Ovary (tissue), 9 donors: ENCODE data around the gene ZNF385D. TPM values are rescaled to one million over a fixed set of nuclear protein-coding genes. Genes with fewer than 3 reads are reported as not detected.

ENCODE experiments used
- DNase-seq, 5 donors: peaks; one replicate each; pipeline ENCODE4 v3.0.0-alpha.2; 2019 to 2020
- H3K27ac ChIP-seq, 2 donors: fragments of 200-600 bp; one replicate each; pipeline versions ENCODE4 v1.5.1 to v1.8.0; 2019 to 2022
- H3K27me3 ChIP-seq: fragments of 200-600 bp; one replicate; pipeline ENCODE4 v1.8.0; 2022
- H3K36me3 ChIP-seq: fragments of 200-600 bp; sonication (generic); one replicate; pipeline ENCODE4 v1.5.1; 2019
- H3K4me1 ChIP-seq: one replicate; pipeline ENCODE4 v1.8.1; 2013; ENCODE audit warnings: mild to moderate bottlenecking, moderate library complexity; ENCODE audit not compliant: insufficient read depth
- H3K4me3 ChIP-seq: fragments of 200-600 bp; sonication (generic); one replicate; pipeline ENCODE4 v1.5.1; 2017
- H3K9me3 ChIP-seq, 2 donors: fragments of 200-600 bp in 1 of 2; sonication (generic) in 1 of 2; one replicate each; pipeline versions ENCODE4 v1.5.1 to v1.8.1; 2013 to 2019; ENCODE audit warnings: mild to moderate bottlenecking in 1 of 2, moderate library complexity in 1 of 2
- EP300 ChIP-seq: sonication (generic); formaldehyde crosslinking; IDR thresholded peaks from one replicate; pipeline ENCODE4 v1.6.1; 2017; ENCODE audit warnings: antibody characterized with exemption
- POLR2A ChIP-seq: fragments of 450-650 bp; IDR thresholded peaks from one replicate; pipeline ENCODE4 v1.6.1; 2017; ENCODE audit warnings: antibody characterized with exemption, mild to moderate bottlenecking, moderate library complexity
- WGBS, 3 donors: extraction: QIAGEN DNeasy Blood & Tissue Kit in 1 of 3; methylation state at CpG; one replicate each; pipeline versions ENCODE4 v1.1.5 to v1.1.7; 2013 to 2017; 5-methylcytosine and 5-hydroxymethylcytosine counted together
- intact Hi-C, 4 donors: fragments of 100-400 bp; cut with DNase I; formaldehyde crosslinking; loops; one replicate each; pipeline versions ENCODE4 v1.11.0 to v1.15.1; 2022 to 2023
- polyA plus RNA-seq, 2 donors: library from polyadenylated mRNA; stranded (reverse); fragments of 200-250 nt in 1 of 2; fragments of 350-450 nt in 1 of 2; fragmentation: Illumina TruSeq in 1 of 2; extraction: RNeasy Lipid Tissue Mini Kit (QIAGEN cat#74804) in 1 of 2; gene quantifications; one replicate each; pipeline ENCODE4 v1.2.3, GENCODE V29; 2013 to 2014
- total RNA-seq, 7 donors: library from RNA; depleted of rRNA in 2 of 7; stranded (reverse); fragments of >200 nt in 2 of 7; fragmentation: NEBNext Ultra II Directional in 3 of 7; extraction: Animal tissue kit (Norgen Biotek cat#: 25700) in 3 of 7; gene quantifications; one replicate each; pipeline versions ENCODE4 v1.1.0 to v1.2.4, GENCODE V29; 2016 to 2023
- TF ChIP-seq, protein P1 (sequence below), 3 donors: fragments of 450-650 bp in 2 of 3; fragments of 200-600 bp in 1 of 3; IDR thresholded peaks; one replicate each; pipeline versions ENCODE4 v1.5.1 to v1.8.0; 2016 to 2022; ENCODE audit warnings: antibody characterized with exemption in 3 of 3, mild to moderate bottlenecking in 1 of 3
- donor health status: DM: no; HTN: no; CAD: no; lungs with moderate emphysema.
- donor health status: DM: no; HTN: no; CAD: no.
- donor health status: Bipolar disorder and iron deficiency.
- donor health status: DM: yes; HTN: yes; CAD: no.
- donor health status: DM: no; HTN: no; CAD: no.
- donor health status: DM: yes; HTN: yes; CAD: no.

The ZNF385D gene
- total and polyA plus RNA-seq, 9 donors, result 0.33 to 9.3 (median 2.6) TPM

- Histone ChIP-seq H3K27me3 (no peaks in the 10 kb centered on the region), H3K9me3 (no peaks in the 10 kb centered on the region), H3K36me3 (no peaks in the 10 kb centered on the region), H3K27ac (no peak overlapping the region), H3K4me1 (no peaks in the 10 kb centered on the region), H3K4me3 (no peak overlapping the region)
- WGBS, 3 donors, result 50 to 70% (median 52%) methylated on average over 3 of the region's 3 CpGs
- no peak for TF ChIP-seq POLR2A
- no peak for TF ChIP-seq EP300
- TF ChIP-seq, protein P1, sequence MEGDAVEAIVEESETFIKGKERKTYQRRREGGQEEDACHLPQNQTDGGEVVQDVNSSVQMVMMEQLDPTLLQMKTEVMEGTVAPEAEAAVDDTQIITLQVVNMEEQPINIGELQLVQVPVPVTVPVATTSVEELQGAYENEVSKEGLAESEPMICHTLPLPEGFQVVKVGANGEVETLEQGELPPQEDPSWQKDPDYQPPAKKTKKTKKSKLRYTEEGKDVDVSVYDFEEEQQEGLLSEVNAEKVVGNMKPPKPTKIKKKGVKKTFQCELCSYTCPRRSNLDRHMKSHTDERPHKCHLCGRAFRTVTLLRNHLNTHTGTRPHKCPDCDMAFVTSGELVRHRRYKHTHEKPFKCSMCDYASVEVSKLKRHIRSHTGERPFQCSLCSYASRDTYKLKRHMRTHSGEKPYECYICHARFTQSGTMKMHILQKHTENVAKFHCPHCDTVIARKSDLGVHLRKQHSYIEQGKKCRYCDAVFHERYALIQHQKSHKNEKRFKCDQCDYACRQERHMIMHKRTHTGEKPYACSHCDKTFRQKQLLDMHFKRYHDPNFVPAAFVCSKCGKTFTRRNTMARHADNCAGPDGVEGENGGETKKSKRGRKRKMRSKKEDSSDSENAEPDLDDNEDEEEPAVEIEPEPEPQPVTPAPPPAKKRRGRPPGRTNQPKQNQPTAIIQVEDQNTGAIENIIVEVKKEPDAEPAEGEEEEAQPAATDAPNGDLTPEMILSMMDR (IDR thresholded peaks at IDR 0.05), result no peak
- DNase-seq, result no peak
- intact Hi-C loops, result no loop called here
These were observed 16.3 kb downstream of the ZNF385D start for GRCh38 chr3:21734746-21735145.

DNA sequence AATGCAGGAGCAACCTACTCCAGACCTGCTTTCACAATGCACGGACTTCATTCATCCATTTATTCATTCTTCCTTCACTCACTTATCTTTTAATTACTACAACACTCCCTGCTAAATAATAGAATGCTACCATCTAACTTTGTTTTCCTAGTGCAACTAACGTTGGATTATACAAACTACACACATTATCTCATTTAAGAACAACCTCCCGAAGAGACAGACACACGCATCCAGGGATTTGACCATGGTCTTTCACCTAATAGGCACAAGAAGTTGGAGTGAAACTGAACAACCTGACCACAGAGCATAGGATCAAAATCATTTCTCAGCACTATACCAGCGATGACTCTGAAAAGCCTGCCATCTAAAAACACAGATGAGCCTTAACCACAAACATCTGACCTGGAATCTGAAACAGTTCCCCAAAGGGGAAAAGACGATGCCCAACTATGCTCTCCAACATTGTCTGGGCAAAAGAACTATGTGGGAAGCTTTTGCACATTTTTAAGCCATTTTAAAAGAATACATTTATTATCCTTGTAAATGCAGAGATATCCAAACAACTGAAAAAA is 21.0 kb downstream of the ZNF385D start:
- H3K36me3 ChIP-seq, result no peaks in the 10 kb centered on the region
- no peak for DNase-seq
- TF ChIP-seq, protein P1 (IDR thresholded peaks at IDR 0.05), result no peak
- TF ChIP-seq EP300 (no peak), POLR2A (no peak)
- H3K4me1 ChIP-seq, result no peaks in the 10 kb centered on the region
- intact Hi-C loops, result no loop called here
- WGBS, 3 donors, result 68 to 74% (median 73%) methylated on average over 6 of the region's 6 CpGs
- H3K4me3 ChIP-seq, result no peak overlapping the region
- no peak overlapping the region for H3K27ac ChIP-seq
- H3K27me3 ChIP-seq, result no peaks in the 10 kb centered on the region
- H3K9me3 ChIP-seq, result no peaks in the 10 kb centered on the region

- no peaks in the 10 kb centered on the region for H3K27me3 ChIP-seq
- no peaks in the 10 kb centered on the region for H3K36me3 ChIP-seq
- no peaks in the 10 kb centered on the region for H3K4me1 ChIP-seq
- no peak overlapping the region for H3K27ac ChIP-seq
- TF ChIP-seq, protein P1 (IDR thresholded peaks at IDR 0.05), result no peak
- TF ChIP-seq EP300 (no peak), POLR2A (no peak)
- DNase-seq, result no peak
- no peaks in the 10 kb centered on the region for H3K9me3 ChIP-seq
- 17 to 21% (median 20%) methylated on average over 1 of the region's 1 CpG for WGBS, 3 donors
- intact Hi-C loops, result no loop called here
- H3K4me3 ChIP-seq, result no peak overlapping the region
These were observed 21.7 kb downstream of the ZNF385D start for GRCh38 chr3:21729331-21729730.

GRCh38 chr3:21722768-21723167 is 28.2 kb downstream of the ZNF385D start:
- no peak for DNase-seq
- TF ChIP-seq EP300, result no peak
- TF ChIP-seq, protein P1 (IDR thresholded peaks at IDR 0.05), result no peak
- TF ChIP-seq POLR2A, result no peak
- no peak overlapping the region for H3K27ac ChIP-seq
- H3K27me3 ChIP-seq, result no peaks in the 10 kb centered on the region
- intact Hi-C loops, result no loop called here
- H3K36me3 ChIP-seq, result no peaks in the 10 kb centered on the region
- no peaks in the 10 kb centered on the region for H3K4me1 ChIP-seq
- H3K9me3 ChIP-seq, result no peaks in the 10 kb centered on the region
- H3K4me3 ChIP-seq, result no peak overlapping the region
- 82 to 85% (median 83%) methylated on average over 3 of the region's 3 CpGs for WGBS, 3 donors
